Erythroblast (primary cell): ENCODE measurements around the gene FHAD1.

Source experiments
- GATA1 ChIP-seq: IDR thresholded peaks from 2 replicates; pipeline ENCODE4 v1.6.1; 2011; ENCODE audit warnings: low read depth, mild to moderate bottlenecking, control low read depth, low read length, moderate library complexity
- POLR2A ChIP-seq: IDR thresholded peaks from 2 replicates; pipeline ENCODE4 v1.6.1; 2011; ENCODE audit warnings: mild to moderate bottlenecking, low read length

DNA sequence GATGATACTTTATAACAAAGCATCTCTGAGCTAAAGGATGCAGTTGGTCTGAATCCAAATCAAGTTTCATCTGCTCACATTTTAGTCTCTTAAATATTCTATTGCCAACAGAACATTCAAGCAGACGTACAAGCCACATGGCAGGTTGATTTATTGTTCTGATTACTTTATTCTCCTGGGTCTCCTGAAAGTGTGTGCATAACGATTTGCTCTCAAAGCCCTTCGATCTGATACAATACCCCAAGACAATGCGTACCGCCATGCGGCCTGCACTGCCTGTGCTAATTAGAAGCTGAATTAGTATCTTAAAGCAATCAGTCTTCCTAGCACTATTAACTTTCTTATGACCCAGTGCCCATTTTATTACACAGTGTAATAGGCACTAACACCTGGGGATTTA is 56.9 kb downstream of the FHAD1 start:
- no peak for TF ChIP-seq POLR2A
- TF ChIP-seq GATA1 = no peak
